Stimulated activated CD4-positive, alpha-beta T cell treated with anti-CD3 and anti-CD28 coated beads, Interleukin-2, amount 100 ng/mL, for 24 hours (primary cell): Measurements from ENCODE around the gene FANCC.
"Not testable (repeated sequence)": the region's sequence is repeated elsewhere in the genome, so short reads cannot be mapped to it uniquely, and the experiment has no call there.

Experiments used
- DNase-seq, 2 donors: peaks; one replicate each; pipeline ENCODE4 v3.0.0-alpha.2; 2020

FANCC gene

DNA sequence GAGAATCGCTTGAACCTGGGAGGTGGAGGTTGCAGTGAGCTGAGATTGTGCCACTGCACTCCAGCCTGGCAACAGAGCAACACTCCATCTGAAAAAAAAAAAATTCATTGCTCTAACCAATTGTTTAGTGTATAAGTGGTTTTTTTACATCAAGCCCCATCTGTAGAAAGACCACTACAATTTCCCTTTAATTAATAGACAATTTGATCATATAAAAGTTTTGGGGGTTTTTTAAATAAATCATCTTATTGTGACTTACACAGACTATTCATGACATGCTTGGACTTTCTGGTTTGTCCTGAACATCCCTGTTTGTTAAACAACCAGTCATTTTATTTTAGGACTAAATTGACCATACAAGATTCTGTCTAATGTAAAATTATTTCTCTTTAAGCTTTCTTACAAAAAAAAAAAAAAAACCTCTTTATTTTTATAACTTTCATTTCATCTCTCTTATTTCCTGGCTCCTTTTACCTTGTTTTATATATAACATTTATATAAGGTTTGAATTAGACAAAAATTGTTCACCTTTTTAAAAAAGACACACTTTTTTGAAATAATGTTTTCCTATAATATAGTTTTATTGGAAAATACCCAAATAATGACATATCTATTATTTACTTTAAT, 9.8 kb upstream of the FANCC start:
- DNase-seq, result no peak

- no peak for DNase-seq
Measured at GRCh38 chr9:95325221-95325620, 7.7 kb upstream of the FANCC start.

DNA sequence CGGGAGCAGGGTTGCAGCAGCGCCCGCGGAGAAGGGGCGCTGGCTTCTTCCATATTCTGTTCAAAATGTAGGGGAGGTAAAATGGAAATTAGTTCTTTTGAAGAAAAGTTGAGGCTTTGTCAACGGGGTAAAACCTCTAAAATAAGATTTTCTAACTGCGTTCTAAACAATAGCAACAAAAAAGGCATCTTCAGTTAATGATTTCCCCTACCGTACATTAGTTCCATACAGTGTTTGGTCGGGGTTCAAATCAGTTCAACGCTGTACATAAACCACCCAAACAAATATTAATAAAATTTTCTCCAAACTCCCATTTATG, 343 bp upstream of the FANCC start:
- no peak for DNase-seq

DNA sequence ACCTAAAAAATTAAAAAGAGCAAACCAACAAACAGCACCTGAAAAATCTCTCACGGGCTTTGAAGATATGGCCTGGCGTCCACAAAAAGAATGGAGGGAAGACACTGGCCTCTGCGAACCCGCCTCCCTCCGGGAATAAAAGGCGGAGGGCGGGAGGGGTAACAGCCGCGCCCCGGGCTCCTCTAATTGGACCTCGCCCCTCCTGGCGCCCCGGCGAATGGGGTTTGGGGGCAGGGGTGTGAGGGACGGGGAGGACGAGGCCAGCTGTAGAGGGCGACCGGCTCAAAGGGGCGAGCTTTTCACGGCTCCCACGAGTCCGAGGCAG, 753 bp downstream of the FANCC start:
- DNase-seq, result peak in 1 of 2 donors; percentile 64

- no peak for DNase-seq
Measured at GRCh38 chr9:95316274-95316673, 1.2 kb downstream of the FANCC start.

- DNase-seq, result no peak
Measured at GRCh38 chr9:95315108-95315746, 2.3 kb downstream of the FANCC start.

GRCh38 chr9:95313010-95313498, 4.5 kb downstream of the FANCC start:
- DNase-seq, result peak in 1 of 2 donors; percentile 23

- DNase-seq, result no peak
Measured at GRCh38 chr9:95311961-95312360, 5.5 kb downstream of the FANCC start.

DNA sequence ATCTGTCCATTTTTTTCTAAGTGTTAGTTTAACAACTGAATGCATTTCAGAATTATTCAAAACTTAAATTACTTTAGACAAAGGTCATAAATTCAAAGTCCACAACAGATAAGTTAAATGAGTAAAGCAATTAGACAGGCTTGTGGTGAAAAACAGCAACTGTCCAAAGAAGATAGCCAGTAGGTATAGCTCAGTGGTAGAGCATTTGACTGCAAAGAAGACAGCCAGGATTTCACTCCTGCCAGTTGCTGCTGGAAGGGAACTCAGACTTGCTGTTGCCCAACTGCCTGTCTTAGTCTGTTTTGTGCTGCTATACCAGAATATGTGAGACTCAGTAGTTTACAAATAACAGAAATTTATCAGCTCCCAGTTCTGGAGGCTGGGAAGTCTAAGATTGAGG, 10.0 kb downstream of the FANCC start:
- no peak for DNase-seq

GRCh38 chr9:95306819-95307218, 10.7 kb downstream of the FANCC start:
- no peak for DNase-seq

GRCh38 chr9:95305770-95306492, 11.6 kb downstream of the FANCC start:
- no peak for DNase-seq

- DNase-seq, result no peak
Measured at GRCh38 chr9:95302479-95302878, 15.0 kb downstream of the FANCC start.

DNA sequence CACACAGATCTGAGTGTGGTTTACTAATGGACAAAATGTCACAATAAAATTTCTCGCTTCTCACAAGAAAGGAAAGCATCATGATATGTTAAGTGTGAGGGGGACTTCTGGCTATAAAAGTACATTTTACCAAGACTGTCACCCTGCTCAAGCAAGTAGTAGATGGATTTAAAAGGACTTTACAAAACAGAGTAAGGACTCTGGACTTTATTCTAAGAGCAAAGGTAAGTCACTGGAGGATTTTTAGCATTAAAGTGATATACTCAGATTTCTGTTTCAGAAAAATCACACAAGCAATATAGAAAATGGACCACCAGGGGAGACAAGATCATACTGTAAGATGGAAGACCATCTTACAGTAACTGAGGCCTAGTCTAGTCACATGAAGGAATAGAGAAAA, 19.7 kb downstream of the FANCC start:
- DNase-seq, result no peak

- no peak for DNase-seq
Measured at GRCh38 chr9:95297316-95297715, 20.2 kb downstream of the FANCC start.

DNA sequence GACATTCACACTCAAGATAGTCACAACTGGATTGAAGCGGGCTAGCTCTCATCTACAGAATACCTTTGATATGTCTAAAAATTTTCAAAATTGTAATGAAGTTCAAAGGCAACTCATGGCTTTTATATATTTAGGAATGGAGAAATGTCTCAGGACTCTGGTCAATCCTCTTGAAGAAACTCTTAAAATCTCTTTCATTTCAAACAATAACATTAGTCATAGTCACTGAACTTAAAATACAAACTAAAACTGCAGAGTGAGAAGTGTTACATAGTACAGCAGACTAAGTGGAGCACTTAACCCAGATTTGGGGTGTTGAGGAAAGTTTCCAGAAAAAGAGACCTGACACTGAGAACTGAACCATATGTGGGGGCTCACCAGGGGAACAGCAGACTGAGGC, 20.7 kb downstream of the FANCC start:
- no peak for DNase-seq

DNA sequence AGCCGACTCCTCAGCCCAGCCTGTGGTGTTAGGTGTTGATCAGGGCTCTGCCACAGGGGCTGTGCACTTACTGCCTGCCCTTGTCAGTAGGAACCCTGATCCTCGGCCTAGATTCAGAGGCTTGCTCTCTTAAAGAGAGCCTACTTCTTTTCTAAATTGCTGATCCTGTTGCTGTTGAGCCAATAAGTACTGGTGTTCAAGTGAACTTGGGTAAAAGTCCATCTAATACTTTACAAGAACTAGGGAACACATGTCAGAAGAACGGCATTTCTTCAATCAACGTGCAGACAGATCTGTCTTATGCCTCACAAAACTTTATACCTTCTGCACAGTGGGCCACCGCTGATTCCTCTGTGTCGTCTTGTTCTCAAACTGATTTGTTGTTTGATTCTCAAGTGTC, 24.2 kb downstream of the FANCC start:
- DNase-seq, result not testable (repeated sequence)

GRCh38 chr9:95292226-95292625, 25.3 kb downstream of the FANCC start:
- no peak for DNase-seq

DNA sequence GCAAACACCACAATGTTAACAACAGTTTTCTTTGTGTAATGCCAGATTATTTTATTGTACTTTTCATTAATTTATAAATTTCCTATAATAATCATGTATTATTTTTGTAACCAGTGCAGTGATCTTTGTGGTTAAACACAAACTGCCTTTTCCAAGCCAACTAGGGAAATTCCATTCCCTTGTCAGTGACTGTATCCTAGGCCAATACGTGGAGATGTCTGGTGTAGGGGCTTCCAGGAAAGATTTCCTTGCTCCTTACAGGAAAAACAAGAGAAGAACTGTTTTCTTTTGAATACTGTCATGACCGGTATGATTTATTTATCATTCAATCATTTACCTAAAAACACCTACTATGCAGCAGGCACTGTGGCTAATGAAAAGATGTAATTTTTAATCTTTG, 31.4 kb downstream of the FANCC start:
- DNase-seq, result no peak

DNA sequence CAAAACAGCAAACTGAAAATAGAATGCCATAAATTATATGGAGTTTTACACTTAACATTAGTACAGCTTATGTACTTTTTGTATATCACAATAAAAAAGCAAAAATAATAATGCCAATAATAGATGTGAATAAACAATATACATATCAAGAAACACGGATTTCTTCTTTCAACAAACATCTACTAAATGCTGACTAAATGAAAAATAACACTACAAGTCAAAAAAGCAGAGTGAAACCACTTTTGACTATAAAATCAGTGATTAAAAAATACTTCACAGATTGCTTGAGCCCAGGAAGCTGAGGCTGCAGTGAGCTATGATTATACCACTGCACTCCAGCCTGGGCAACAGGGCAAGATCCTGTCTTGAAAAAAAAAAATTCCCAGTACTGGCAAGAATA, 32.2 kb downstream of the FANCC start:
- DNase-seq, result no peak

- no peak for DNase-seq
Measured at GRCh38 chr9:95284162-95285080, 33.1 kb downstream of the FANCC start.

DNA sequence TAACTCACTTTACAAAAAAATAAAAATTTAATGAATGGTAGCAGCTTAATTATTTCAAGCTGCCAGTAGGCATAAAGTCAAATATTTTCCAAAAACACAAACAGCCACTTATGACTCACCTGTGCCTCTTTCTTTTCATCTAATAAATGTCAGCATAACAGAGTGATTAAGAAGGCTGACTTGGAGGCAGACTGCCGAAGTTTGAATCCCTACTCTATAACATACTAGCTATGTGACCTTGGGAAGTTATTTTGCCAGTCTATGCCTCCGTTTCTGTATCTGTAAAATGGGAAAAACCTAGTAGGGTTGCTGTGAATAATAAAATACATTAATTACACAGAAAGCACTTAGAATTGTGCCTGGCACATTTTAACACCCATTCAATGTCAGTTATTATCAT, 33.8 kb downstream of the FANCC start:
- DNase-seq, result no peak

DNA sequence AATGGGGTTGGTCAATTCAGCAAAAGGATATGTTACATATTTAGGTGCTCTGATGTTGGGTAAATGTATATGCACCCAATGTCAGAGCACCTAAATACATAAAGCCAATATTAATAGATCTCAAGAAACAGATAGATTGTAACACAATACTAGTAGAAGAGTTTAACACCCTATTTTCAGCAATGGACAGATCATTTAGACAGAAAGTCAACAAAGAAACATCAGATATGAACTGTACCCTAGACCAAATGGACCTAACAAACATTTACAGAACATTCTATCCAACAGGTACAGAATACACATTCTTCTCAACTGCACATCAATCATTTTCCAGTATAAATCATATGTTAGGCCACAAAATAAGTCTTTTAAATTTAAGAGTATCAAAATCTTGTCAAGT, 35.2 kb downstream of the FANCC start:
- no peak for DNase-seq

- DNase-seq, result no peak
Measured at GRCh38 chr9:95280745-95281144, 36.8 kb downstream of the FANCC start.
